ENCODE data around the gene C2CD3. TPM values are rescaled to one million over a fixed set of nuclear protein-coding genes. Genes with fewer than 3 reads are reported as not detected.
"Not testable (repeated sequence)": the region's sequence is repeated elsewhere in the genome, so short reads cannot be mapped to it uniquely, and the experiment has no call there.

C2CD3 gene
- total and polyA plus RNA-seq, 10 of the 15 experiments (the other 5 are each of a cell fraction or from before 2014, with no cell fraction given), result 2.3 to 24.0 (median 16.3) TPM

- ChIA-PET POLR2A (no interaction called here), CTCF (interaction anchor here (1.1 kb wide), 1 partner anchor 38 kb away, joined by 4 read pairs; no protein-coding TSS in a partner anchor), RAD21 (ENCODE audit: unreplicated experiment) (no interaction called here), SMC1A (ENCODE audit: uncharacterized antibody, unreplicated experiment) (no interaction called here)
- TF ChIP-seq E2F4 (IDR thresholded peaks at IDR 0.05; ENCODE audit: low read depth, low read length), result no peak
- no peak for TF ChIP-seq IRF3 (IDR thresholded peaks at IDR 0.05)
- no peak for TF ChIP-seq TARDBP (IDR thresholded peaks at IDR 0.05; ENCODE audit: borderline replicate concordance)
- TF ChIP-seq NKRF (conservative IDR thresholded peaks at IDR 0.05), result no peak
- TF ChIP-seq ETV6 (conservative IDR thresholded peaks at IDR 0.05 in 1 of 2, IDR thresholded peaks at IDR 0.05 in 1 of 2; ENCODE audit: borderline replicate concordance in 1 of 2, low read depth in 1 of 2), result no peak
- TF ChIP-seq HCFC1 (IDR thresholded peaks at IDR 0.05; ENCODE audit: low read length), result no peak
- no peak for TF ChIP-seq RUNX3 (IDR thresholded peaks at IDR 0.05; ENCODE audit: low read length)
- TF ChIP-seq EZH2 (IDR thresholded peaks at IDR 0.05; ENCODE audit: borderline replicate concordance, control insufficient read depth, low read depth, low read length), result no peak
- TF ChIP-seq EED (IDR thresholded peaks at IDR 0.05; ENCODE audit: low read depth), result no peak
- TF ChIP-seq RELA (IDR thresholded peaks at IDR 0.05; ENCODE audit: borderline replicate concordance, partially characterized antibody), result no peak
- no peak for TF ChIP-seq ATF7 (IDR thresholded peaks at IDR 0.05; ENCODE audit: low read depth)
- no peak for TF ChIP-seq SRF (IDR thresholded peaks at IDR 0.05; ENCODE audit: low read depth in 2 of 2, low read length in 2 of 2)
- TF ChIP-seq KLF5 (IDR thresholded peaks at IDR 0.05; ENCODE audit: partially characterized antibody), result no peak
- in situ Hi-C loops (cut with MboI), result no loop called here
- ATAC-seq (no peak), DNase-seq (ENCODE audit: low read depth, low spot score) (no peak), FAIRE-seq (no peak)
- no peak overlapping the region for H3K9ac ChIP-seq (ENCODE audit: control insufficient read depth, insufficient read depth, low read length)
- H3K36me3 ChIP-seq (ENCODE audit: control insufficient read depth in 2 of 2, insufficient read depth in 2 of 2, low read length in 1 of 2), result no peaks in the 10 kb centered on the region; a peak in 1 of 4 replicates
- H3K79me2 ChIP-seq (ENCODE audit: control insufficient read depth, insufficient read depth, low read length), result no peaks in the 10 kb centered on the region
- no peak overlapping the region for H3K27ac ChIP-seq (ENCODE audit: control insufficient read depth, insufficient read depth)
- H3K4me1 ChIP-seq (ENCODE audit: control insufficient read depth, insufficient read depth, low read length), result no peaks in the 10 kb centered on the region
- intact Hi-C loops (cut with micrococcal nuclease; ENCODE audit: unreplicated experiment), result no loop called here
- H4K20me1 ChIP-seq (ENCODE audit: control insufficient read depth, insufficient read depth), result no peaks in the 10 kb centered on the region
- H3K27me3 ChIP-seq (replicated peaks in 1 of 2; ENCODE audit: control insufficient read depth in 2 of 2, insufficient read depth in 2 of 2, low read length in 1 of 2), result no peaks in the 10 kb centered on the region
- H3K9me3 ChIP-seq (replicated peaks; ENCODE audit: control insufficient read depth, insufficient read depth, low read length), result no peaks in the 10 kb centered on the region
- H3K4me2 ChIP-seq (ENCODE audit: control insufficient read depth, insufficient read depth), result no peak overlapping the region
- H2AFZ ChIP-seq (ENCODE audit: control insufficient read depth, low read depth, low read length), result no peak overlapping the region
- 99% methylated on average over 5 of the region's 5 CpGs for WGBS (ENCODE audit: insufficient coverage, insufficient replicate concordance, low lambda C conversion rate, missing lambda C conversion rate)
- H3K4me3 ChIP-seq, result no peak overlapping the region
- no TSS peak for BruUV-seq (replicated peaks)
Observed at GRCh38 chr11:74121804-74122203, 49.0 kb downstream of the C2CD3 start.

GRCh38 chr11:74120260-74121035 lies 50.4 kb downstream of the C2CD3 start:
- ChIA-PET SMC1A (ENCODE audit: uncharacterized antibody, unreplicated experiment) (interaction anchor here (1.5 kb wide), 1 partner anchor 22 kb away, joined by 3 read pairs; no protein-coding TSS in a partner anchor), CTCF (interaction anchor here (1.1 kb wide), 1 partner anchor 39 kb away, joined by 4 read pairs; no protein-coding TSS in a partner anchor), POLR2A (interaction anchor here (0.7 kb wide), 1 partner anchor 418 kb away, joined by 9 read pairs; no protein-coding TSS in a partner anchor)
- H3K79me2 ChIP-seq (ENCODE audit: control insufficient read depth, insufficient read depth, low read length); DNase-seq (ENCODE audit: low read depth, low spot score); H2AFZ ChIP-seq (ENCODE audit: control insufficient read depth, low read depth, low read length); in situ Hi-C loops (cut with MboI); H3K4me3 ChIP-seq; H3K4me2 ChIP-seq (ENCODE audit: control insufficient read depth, insufficient read depth); H4K20me1 ChIP-seq (ENCODE audit: control insufficient read depth, insufficient read depth); H3K4me1 ChIP-seq (ENCODE audit: control insufficient read depth, insufficient read depth, low read length); FAIRE-seq; BruUV-seq (replicated peaks); H3K9me3 ChIP-seq (replicated peaks; ENCODE audit: control insufficient read depth, insufficient read depth, low read length); RAD21 ChIA-PET (ENCODE audit: unreplicated experiment); H3K36me3 ChIP-seq (ENCODE audit: control insufficient read depth in 2 of 2, insufficient read depth in 2 of 2, low read length in 1 of 2); intact Hi-C loops (cut with micrococcal nuclease; ENCODE audit: unreplicated experiment); ATAC-seq; H3K27ac ChIP-seq (ENCODE audit: control insufficient read depth, insufficient read depth); H3K9ac ChIP-seq (ENCODE audit: control insufficient read depth, insufficient read depth, low read length); H3K27me3 ChIP-seq (replicated peaks in 1 of 2; ENCODE audit: control insufficient read depth in 2 of 2, insufficient read depth in 2 of 2, low read length in 1 of 2): not testable (repeated sequence)
- WGBS (ENCODE audit: insufficient coverage, insufficient replicate concordance, low lambda C conversion rate, missing lambda C conversion rate), result over 99% methylated on average over 5 of the region's 5 CpGs
